Activated CD8-positive, alpha-beta T cell treated with anti-CD3 and anti-CD28 coated beads for 36 hours (primary cell): ENCODE results near the gene PRKAG1. TPM values are rescaled to one million over a fixed set of nuclear protein-coding genes. Genes with fewer than 3 reads are reported as not detected.

Source experiments
- ATAC-seq: fragments of 200-7000 bp; cut with Tn5 transposase; one replicate; pipeline ENCODE4 v1.10.0; 2021; ENCODE audit warnings: mild to moderate bottlenecking, moderate library complexity
- CTCF ChIA-PET: fragments of 350-600 bp; sonication (Branson Sonifier 250); formaldehyde crosslinking; loops from one replicate; lab custom pipeline; 2021; ENCODE audit warnings: antibody characterized with exemption; lab: Charles Lee
- POLR2A ChIA-PET: fragments of 350-600 bp; sonication (Branson Sonifier 250); formaldehyde crosslinking; loops from one replicate; lab custom pipeline; 2021; ENCODE audit warnings: antibody characterized with exemption; lab: Charles Lee
- DNase-seq: peaks from one replicate; pipeline ENCODE4 v3.0.0-alpha.2; 2020
- H3K27ac Mint-ChIP-seq: one replicate; pipeline ENCODE4 v1.8.0; 2021; ENCODE audit warnings: mild to moderate bottlenecking, mixed read lengths
- H3K27me3 Mint-ChIP-seq: one replicate; pipeline ENCODE4 v1.8.0; 2021; ENCODE audit warnings: mixed read lengths
- H3K36me3 Mint-ChIP-seq: one replicate; pipeline ENCODE4 v1.8.0; 2021; ENCODE audit warnings: low read depth, mixed read lengths
- H3K4me1 Mint-ChIP-seq: one replicate; pipeline ENCODE4 v1.8.0; 2021; ENCODE audit warnings: low read depth, mixed read lengths
- H3K4me3 Mint-ChIP-seq: one replicate; pipeline ENCODE4 v1.8.0; 2021; ENCODE audit warnings: mild to moderate bottlenecking, moderate library complexity, mixed read lengths
- H3K9me3 Mint-ChIP-seq: one replicate; pipeline ENCODE4 v1.8.0; 2021; ENCODE audit warnings: mixed read lengths
- CTCF ChIP-seq: fragments of 200-600 bp; IDR thresholded peaks from one replicate; pipeline ENCODE4 v1.8.0; 2022; ENCODE audit warnings: antibody characterized with exemption, mild to moderate bottlenecking
- intact Hi-C: fragments of 100-400 bp; cut with micrococcal nuclease; formaldehyde crosslinking; loops from one replicate; pipeline ENCODE4 v1.10.0; 2022
- total RNA-seq, 2 experiments: library from RNA; stranded (reverse); gene quantifications; one replicate each; pipeline ENCODE4 v1.2.3, GENCODE V29; 2021

Gene PRKAG1
- total RNA-seq, 2 experiments from 2014 or later: 43.3 to 47.3 TPM

DNA sequence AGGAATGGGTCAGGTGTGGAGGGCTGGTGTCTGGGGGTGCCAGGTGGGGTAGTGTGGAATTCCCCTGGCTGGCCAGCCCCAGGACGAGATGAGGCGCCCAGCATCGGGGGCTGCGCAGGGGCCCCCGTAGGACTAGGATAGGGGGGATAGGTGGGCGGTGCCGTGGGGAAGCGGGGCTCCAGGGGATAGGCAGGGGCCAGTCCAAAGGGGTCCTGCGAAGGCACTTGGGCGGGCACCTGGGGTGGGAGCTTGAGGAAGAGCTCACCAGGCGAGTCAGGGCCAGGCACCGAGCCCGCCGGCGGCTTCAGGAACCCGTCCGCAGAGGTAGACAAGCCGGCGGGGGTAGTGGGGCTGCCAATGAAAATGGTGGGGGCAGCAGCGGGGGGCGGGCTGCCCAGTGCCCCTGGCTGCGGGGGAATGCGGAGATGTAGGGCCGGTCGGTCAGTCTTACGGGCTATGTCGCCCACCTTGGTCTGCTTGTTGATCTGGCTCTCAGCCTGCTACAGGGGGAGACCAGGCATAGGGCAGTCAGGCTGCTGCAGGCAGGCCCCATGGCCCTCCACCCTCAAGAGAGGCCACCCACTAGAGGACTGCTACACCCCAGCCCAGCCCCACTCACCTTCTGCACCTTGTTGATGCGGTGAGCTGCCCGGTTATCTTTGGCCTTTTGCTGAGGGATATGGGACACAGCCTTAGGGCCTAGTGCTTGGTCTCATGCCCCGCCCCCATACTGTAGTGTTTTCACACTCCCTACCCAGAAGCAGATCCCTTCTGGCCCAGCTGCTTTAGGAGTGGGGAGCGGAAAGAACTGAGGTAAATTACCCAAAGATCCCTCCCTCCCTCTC, 22.7 kb upstream of the PRKAG1 start:
- no peaks in the 10 kb centered on the region for H3K27me3 Mint-ChIP-seq
- no peak overlapping the region for H3K4me3 Mint-ChIP-seq
- H3K9me3 Mint-ChIP-seq: no peaks in the 10 kb centered on the region
- TF ChIP-seq CTCF: no peak
- POLR2A ChIA-PET: interaction anchor here (0.7 kb wide), 1 partner anchor 11 kb away, joined by 3 read pairs; no protein-coding TSS in a partner anchor
- CTCF ChIA-PET: interaction anchor here (1.4 to 8.1 kb wide), 2 partner anchors 23 to 188 kb away, joined by 3 to 56 read pairs; no protein-coding TSS in a partner anchor
- ATAC-seq (no peak), DNase-seq (no peak)
- H3K4me1 Mint-ChIP-seq: no peaks in the 10 kb centered on the region
- no peak overlapping the region for H3K27ac Mint-ChIP-seq
- H3K36me3 Mint-ChIP-seq: peaks cover 53% of the 10 kb centered on the region
- intact Hi-C loops: no loop called here

DNA sequence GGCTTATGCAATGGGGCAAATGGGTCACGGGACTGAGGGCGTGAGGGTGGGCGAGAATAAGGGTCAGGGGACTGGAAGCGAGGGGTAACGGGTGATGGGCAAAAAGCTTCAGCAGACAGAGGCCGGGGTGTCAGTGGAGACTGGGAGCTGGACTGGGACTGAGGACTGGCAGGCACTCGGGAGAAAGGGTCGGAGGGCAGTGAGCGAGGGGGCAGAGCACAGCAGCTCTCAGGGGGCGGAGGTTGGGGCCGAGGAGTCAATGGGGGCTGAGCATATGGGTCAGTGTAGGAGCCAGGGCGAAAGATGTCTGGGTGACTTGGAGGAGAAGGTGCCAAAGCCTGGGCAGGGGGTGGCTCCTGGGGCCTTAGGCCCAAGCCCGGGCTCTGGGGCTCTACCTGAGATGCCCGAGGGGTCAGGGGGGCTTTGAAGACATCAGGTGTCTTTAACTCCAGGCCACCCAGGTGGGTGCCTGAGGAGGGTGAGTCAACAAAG, 21.8 kb upstream of the PRKAG1 start:
- ChIA-PET POLR2A (interaction anchor here (0.8 to 1.0 kb wide), 3 partner anchors 10 to 87 kb away, joined by 3 read pairs; no protein-coding TSS in a partner anchor), CTCF (interaction anchor here (1.4 to 8.1 kb wide), 3 partner anchors 24 to 187 kb away, joined by 3 to 56 read pairs (median 9); no protein-coding TSS in a partner anchor)
- Mint-ChIP-seq H3K4me1 (no peaks in the 10 kb centered on the region), H3K27me3 (no peaks in the 10 kb centered on the region), H3K36me3 (peaks cover 47% of the 10 kb centered on the region), H3K27ac (no peak overlapping the region), H3K9me3 (no peaks in the 10 kb centered on the region), H3K4me3 (no peak overlapping the region)
- no peak for ATAC-seq
- intact Hi-C loops: no loop called here
- TF ChIP-seq CTCF: no peak
- DNase-seq: no peak

GRCh38 chr12:49039421-49040363, 21.1 kb upstream of the PRKAG1 start:
- DNase-seq: no peak
- ChIA-PET CTCF (interaction anchor here (0.9 to 8.1 kb wide), 5 partner anchors 25 to 187 kb away, joined by 3 to 56 read pairs (median 4); no protein-coding TSS in a partner anchor), POLR2A (interaction anchor here (0.8 to 1.9 kb wide), 4 partner anchors 9 to 88 kb away, joined by 3 to 5 read pairs (median 3); no protein-coding TSS in a partner anchor)
- Mint-ChIP-seq H3K4me3 (no peak overlapping the region), H3K27ac (no peak overlapping the region), H3K9me3 (no peaks in the 10 kb centered on the region), H3K27me3 (no peaks in the 10 kb centered on the region), H3K4me1 (no peaks in the 10 kb centered on the region), H3K36me3 (peaks cover 49% of the 10 kb centered on the region)
- intact Hi-C loops: no loop called here
- ATAC-seq: no peak
- TF ChIP-seq CTCF: no peak

GRCh38 chr12:49038291-49038955, 19.8 kb upstream of the PRKAG1 start:
- no peak for TF ChIP-seq CTCF
- Mint-ChIP-seq H3K9me3 (no peaks in the 10 kb centered on the region), H3K4me3 (no peak overlapping the region), H3K27me3 (no peaks in the 10 kb centered on the region), H3K36me3 (peaks cover 46% of the 10 kb centered on the region), H3K27ac (no peak overlapping the region), H3K4me1 (no peaks in the 10 kb centered on the region)
- ATAC-seq (no peak), DNase-seq (no peak)
- CTCF ChIA-PET: interaction anchor here (1.1 to 8.1 kb wide), 5 partner anchors 10 to 185 kb away, joined by 3 to 56 read pairs (median 4); no protein-coding TSS in a partner anchor
- POLR2A ChIA-PET: interaction anchor here (0.6 to 1.9 kb wide), 5 partner anchors 9 to 50 kb away, joined by 3 to 5 read pairs (median 3); no protein-coding TSS in a partner anchor
- intact Hi-C loops: no loop called here
